Keratinocyte (primary cell): Measurements from ENCODE around the gene DUSP14. TPM values are rescaled to one million over a fixed set of nuclear protein-coding genes. Genes with fewer than 3 reads are reported as not detected.

Experiments
- DNase-seq: peaks from one replicate; pipeline ENCODE4 v3.0.0-alpha.2; 2011; ENCODE audit warnings: low read depth, missing footprints, low spot score
- FAIRE-seq: peaks from 2 replicates; lab custom pipeline; 2011; peaks lifted over from hg19 to GRCh38; lab: Jason Lieb, UNC
- H2AFZ ChIP-seq: 2 replicates; pipeline ENCODE4 v1.6.0; 2012; ENCODE audit warnings: low read length, control low read depth, inconsistent platforms; ENCODE audit not compliant: control insufficient read depth
- H3K27ac ChIP-seq: 2 replicates; pipeline ENCODE4 v1.5.1; 2011; ENCODE audit warnings: low read length; ENCODE audit not compliant: control insufficient read depth, insufficient read depth
- H3K27me3 ChIP-seq: 3 replicates; pipeline ENCODE4 v1.6.0; 2011; ENCODE audit warnings: low read length; ENCODE audit not compliant: control insufficient read depth, insufficient read depth; ENCODE audit errors: extremely low read depth
- H3K36me3 ChIP-seq, 2 experiments: 2 replicates in 1 of 2; 3 replicates in 1 of 2; pipeline ENCODE4 v1.5.1; 2011; ENCODE audit warnings: low read length in 2 of 2, mild to moderate bottlenecking in 1 of 2; ENCODE audit not compliant: control insufficient read depth in 2 of 2, insufficient read depth in 2 of 2; ENCODE audit errors: extremely low read depth in 1 of 2
- H3K4me1 ChIP-seq: 3 replicates; pipeline ENCODE4 v1.5.1; 2011; ENCODE audit warnings: low read length; ENCODE audit not compliant: control insufficient read depth, insufficient read depth; ENCODE audit errors: extremely low read depth
- H3K4me2 ChIP-seq: 3 replicates; pipeline ENCODE4 v1.6.0; 2011; ENCODE audit warnings: low read depth, low read length; ENCODE audit not compliant: control insufficient read depth, insufficient read depth; ENCODE audit errors: extremely low read depth
- H3K4me3 ChIP-seq, 3 experiments: fragments of 200-600 bp in 1 of 3; sonication (generic) in 1 of 3; 2 replicates in 2 of 3; 3 replicates in 1 of 3; pipeline ENCODE4 v1.5.1; 2011 to 2016; ENCODE audit warnings: low read length in 3 of 3, mild to moderate bottlenecking in 3 of 3, control low read depth in 2 of 3, inconsistent platforms in 1 of 3, low read depth in 1 of 3, mixed read lengths in 1 of 3, mixed run types in 1 of 3, moderate library complexity in 1 of 3; ENCODE audit not compliant: control insufficient read depth in 2 of 3, insufficient read depth in 2 of 3; ENCODE audit errors: extremely low read depth in 1 of 3
- H3K79me2 ChIP-seq: 2 replicates; pipeline ENCODE4 v1.6.0; 2012; ENCODE audit warnings: low read length; ENCODE audit not compliant: control insufficient read depth, insufficient read depth
- H3K9ac ChIP-seq: 3 replicates; pipeline ENCODE4 v1.6.0; 2011; ENCODE audit warnings: low read length; ENCODE audit not compliant: control insufficient read depth, insufficient read depth; ENCODE audit errors: extremely low read depth
- H3K9me1 ChIP-seq: 3 replicates; pipeline ENCODE4 v1.6.0; 2011; ENCODE audit warnings: low read length; ENCODE audit not compliant: control insufficient read depth, insufficient read depth; ENCODE audit errors: extremely low read depth
- H3K9me3 ChIP-seq: 2 replicates; pipeline ENCODE4 v1.5.1; 2012; ENCODE audit warnings: low read depth, low read length; ENCODE audit not compliant: control insufficient read depth
- H4K20me1 ChIP-seq: 3 replicates; pipeline ENCODE4 v1.6.0; 2011; ENCODE audit warnings: low read length; ENCODE audit not compliant: control insufficient read depth, insufficient read depth; ENCODE audit errors: extremely low read depth
- CTCF ChIP-seq, 3 experiments: IDR thresholded peaks in 1 of 3; conservative IDR thresholded peaks in 1 of 3; optimal IDR thresholded peaks in 1 of 3; 2 replicates in 2 of 3; 3 replicates in 1 of 3; pipeline versions ENCODE3 to v1.5.1; 2011; ENCODE audit warnings: low read length in 3 of 3, mild to moderate bottlenecking in 3 of 3, moderate library complexity in 2 of 3, control low read depth in 1 of 3, inconsistent platforms in 1 of 3; ENCODE audit not compliant: insufficient read depth in 2 of 3; ENCODE audit errors: extremely low read depth in 1 of 3
- EZH2 ChIP-seq: IDR thresholded peaks from one replicate; pipeline ENCODE4 v1.6.1; 2012; ENCODE audit warnings: inconsistent platforms, mild to moderate bottlenecking, low read length, moderate library complexity
- dilution Hi-C: fragments of 300-500 bp; cut with MboI; formaldehyde crosslinking; loops from one replicate; pipeline ENCODE4 v1.7.0; 2020; ENCODE audit warnings: low sequenced_read_pairs; ENCODE audit not compliant: extremely low pct_ligation_motif_present
- polyA plus RNA-seq, 5 experiments: library from polyadenylated mRNA; depleted of rRNA in 3 of 5; stranded (reverse) in 3 of 5; stranded (forward) in 1 of 5; unstranded in 1 of 5; fragments of >200 nt; gene quantifications; 1 replicate in 1 of 5; 2 replicates in 3 of 5; 3 replicates in 1 of 5; pipeline versions ENCODE4 v1.2.1 to v1.2.3, GENCODE V29; 2011 to 2012; ENCODE audit warnings: missing spikeins in 2 of 5, low read depth in 1 of 5, low replicate concordance in 1 of 5

The DUSP14 gene
- polyA plus RNA-seq, 1 donor (not counting 4 experiments of a cell fraction or from before 2014, with no cell fraction given) = 169 TPM

- FAIRE-seq (no peak), DNase-seq (no peak)
- H3K9ac ChIP-seq = no peak overlapping the region
- no peaks in the 10 kb centered on the region for H4K20me1 ChIP-seq
- no peaks in the 10 kb centered on the region for H3K9me3 ChIP-seq
- H2AFZ ChIP-seq = no peak overlapping the region
- no peak overlapping the region for H3K4me3 ChIP-seq
- H3K36me3 ChIP-seq = peaks cover 0 to 8% of the 10 kb centered on the region in 2 experiments
- peak overlapping the region; percentile 41 for H3K4me2 ChIP-seq
- H3K9me1 ChIP-seq = no peaks in the 10 kb centered on the region
- H3K27me3 ChIP-seq = no peaks in the 10 kb centered on the region
- peak overlapping the region; percentile 27 for H3K27ac ChIP-seq
- no peaks in the 10 kb centered on the region for H3K79me2 ChIP-seq
- TF ChIP-seq CTCF (optimal IDR thresholded peaks at IDR 0.05 in 1 of 3, IDR thresholded peaks at IDR 0.05 in 1 of 3, conservative IDR thresholded peaks at IDR 0.05 in 1 of 3; ENCODE audit: extremely low read depth in 1 of 3, insufficient read depth in 2 of 3, low read length in 3 of 3) (no peak), EZH2 (no peak)
- peaks cover 19% of the 10 kb centered on the region for H3K4me1 ChIP-seq
- dilution Hi-C loops = no loop called here
Observed at GRCh38 chr17:37466471-37466870, 23.2 kb upstream of the DUSP14 start.

GRCh38 chr17:37470181-37470580, 19.5 kb upstream of the DUSP14 start:
- Histone ChIP-seq H3K27ac (no peak overlapping the region), H3K36me3 (peaks cover 0 to 16% of the 10 kb centered on the region in 2 experiments), H3K4me3 (no peak overlapping the region), H2AFZ (no peak overlapping the region), H3K9ac (no peak overlapping the region), H3K79me2 (no peaks in the 10 kb centered on the region), H3K4me1 (peaks cover 16% of the 10 kb centered on the region), H3K27me3 (no peaks in the 10 kb centered on the region), H3K9me3 (no peaks in the 10 kb centered on the region), H3K9me1 (no peaks in the 10 kb centered on the region), H4K20me1 (no peaks in the 10 kb centered on the region), H3K4me2 (no peak overlapping the region)
- DNase-seq (no peak), FAIRE-seq (no peak)
- dilution Hi-C loops = no loop called here
- TF ChIP-seq CTCF (optimal IDR thresholded peaks at IDR 0.05 in 1 of 3, IDR thresholded peaks at IDR 0.05 in 1 of 3, conservative IDR thresholded peaks at IDR 0.05 in 1 of 3; ENCODE audit: extremely low read depth in 1 of 3, insufficient read depth in 2 of 3, low read length in 3 of 3) (no peak), EZH2 (no peak)
